ENCODE measurements around the gene EHMT1. TPM values are rescaled to one million over a fixed set of nuclear protein-coding genes. Genes with fewer than 3 reads are reported as not detected.

The EHMT1 gene
- total RNA-seq, 2 donors from 2014 or later: 56.2 to 97.9 TPM

DNA sequence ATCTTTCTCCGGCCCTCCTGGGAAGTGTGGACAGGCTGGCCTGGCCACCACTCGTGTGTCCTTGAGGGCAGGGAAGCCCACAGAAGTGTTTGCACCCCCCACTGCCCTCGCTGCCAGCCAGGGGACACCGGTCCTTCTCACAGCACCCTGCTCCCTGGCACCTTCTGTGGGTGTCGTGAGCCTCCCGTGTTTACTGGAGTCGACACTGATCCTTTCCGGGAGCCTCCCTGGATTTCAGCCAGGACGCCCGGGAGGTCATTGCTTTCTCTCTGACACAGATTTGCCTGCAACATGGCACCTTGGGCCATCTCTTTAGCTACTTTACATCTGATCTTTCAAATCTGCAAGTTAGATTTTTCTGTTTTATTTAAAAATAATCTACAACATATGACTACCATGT, 138.3 kb downstream of the EHMT1 start:
- Histone ChIP-seq H3K27ac (no peak overlapping the region), H3K9me3 (no peaks in the 10 kb centered on the region), H3K27me3 (no peaks in the 10 kb centered on the region), H3K4me3 (no peak overlapping the region), H3K36me3 (no peaks in the 10 kb centered on the region), H3K4me1 (no peaks in the 10 kb centered on the region), H3K9ac (ENCODE audit: low read depth in 2 of 2, low read length in 2 of 2) (no peak overlapping the region)
- TF ChIP-seq, protein P1, sequence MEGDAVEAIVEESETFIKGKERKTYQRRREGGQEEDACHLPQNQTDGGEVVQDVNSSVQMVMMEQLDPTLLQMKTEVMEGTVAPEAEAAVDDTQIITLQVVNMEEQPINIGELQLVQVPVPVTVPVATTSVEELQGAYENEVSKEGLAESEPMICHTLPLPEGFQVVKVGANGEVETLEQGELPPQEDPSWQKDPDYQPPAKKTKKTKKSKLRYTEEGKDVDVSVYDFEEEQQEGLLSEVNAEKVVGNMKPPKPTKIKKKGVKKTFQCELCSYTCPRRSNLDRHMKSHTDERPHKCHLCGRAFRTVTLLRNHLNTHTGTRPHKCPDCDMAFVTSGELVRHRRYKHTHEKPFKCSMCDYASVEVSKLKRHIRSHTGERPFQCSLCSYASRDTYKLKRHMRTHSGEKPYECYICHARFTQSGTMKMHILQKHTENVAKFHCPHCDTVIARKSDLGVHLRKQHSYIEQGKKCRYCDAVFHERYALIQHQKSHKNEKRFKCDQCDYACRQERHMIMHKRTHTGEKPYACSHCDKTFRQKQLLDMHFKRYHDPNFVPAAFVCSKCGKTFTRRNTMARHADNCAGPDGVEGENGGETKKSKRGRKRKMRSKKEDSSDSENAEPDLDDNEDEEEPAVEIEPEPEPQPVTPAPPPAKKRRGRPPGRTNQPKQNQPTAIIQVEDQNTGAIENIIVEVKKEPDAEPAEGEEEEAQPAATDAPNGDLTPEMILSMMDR (IDR thresholded peaks at IDR 0.05): no peak
- intact Hi-C loops (cut with DNase I): no loop called here
- DNase-seq: no peak

GRCh38 chr9:137757613-137758029, 138.8 kb downstream of the EHMT1 start:
- no peaks in the 10 kb centered on the region for H3K36me3 ChIP-seq
- intact Hi-C loops (cut with DNase I): no loop called here
- no peaks in the 10 kb centered on the region for H3K9me3 ChIP-seq
- no peak for DNase-seq
- H3K27me3 ChIP-seq: no peaks in the 10 kb centered on the region
- no peak overlapping the region for H3K4me3 ChIP-seq
- TF ChIP-seq, protein P1 (IDR thresholded peaks at IDR 0.05): no peak
- no peak overlapping the region for H3K9ac ChIP-seq (ENCODE audit: low read depth in 2 of 2, low read length in 2 of 2)
- no peak overlapping the region for H3K27ac ChIP-seq
- no peaks in the 10 kb centered on the region for H3K4me1 ChIP-seq

DNA sequence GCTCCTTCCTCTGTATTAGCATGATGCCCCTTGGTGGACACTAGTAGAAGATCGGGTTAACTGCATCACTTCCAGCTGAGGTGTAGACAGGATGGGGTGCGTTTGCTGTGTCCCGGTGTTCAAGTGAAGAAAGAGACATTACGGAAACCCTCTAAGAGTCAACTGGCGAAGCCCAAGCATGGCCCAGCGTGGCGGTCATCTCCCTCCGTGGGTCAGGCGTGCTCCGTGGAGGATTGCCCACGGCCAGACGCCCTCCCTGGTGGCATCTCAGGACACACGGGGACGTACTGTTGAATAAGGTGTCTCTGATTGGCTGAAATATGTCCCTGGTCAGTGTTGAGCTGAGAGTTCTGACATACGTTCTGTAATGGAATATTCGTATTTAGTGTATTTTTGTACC, 139.3 kb downstream of the EHMT1 start:
- H3K36me3 ChIP-seq: no peaks in the 10 kb centered on the region
- H3K27me3 ChIP-seq: no peaks in the 10 kb centered on the region
- no peaks in the 10 kb centered on the region for H3K4me1 ChIP-seq
- no peak overlapping the region for H3K4me3 ChIP-seq
- no peak overlapping the region for H3K27ac ChIP-seq
- intact Hi-C loops (cut with DNase I): no loop called here
- TF ChIP-seq, protein P1 (IDR thresholded peaks at IDR 0.05): no peak
- DNase-seq: no peak
- H3K9me3 ChIP-seq: no peaks in the 10 kb centered on the region
- no peak overlapping the region for H3K9ac ChIP-seq (ENCODE audit: low read depth in 2 of 2, low read length in 2 of 2)

DNA sequence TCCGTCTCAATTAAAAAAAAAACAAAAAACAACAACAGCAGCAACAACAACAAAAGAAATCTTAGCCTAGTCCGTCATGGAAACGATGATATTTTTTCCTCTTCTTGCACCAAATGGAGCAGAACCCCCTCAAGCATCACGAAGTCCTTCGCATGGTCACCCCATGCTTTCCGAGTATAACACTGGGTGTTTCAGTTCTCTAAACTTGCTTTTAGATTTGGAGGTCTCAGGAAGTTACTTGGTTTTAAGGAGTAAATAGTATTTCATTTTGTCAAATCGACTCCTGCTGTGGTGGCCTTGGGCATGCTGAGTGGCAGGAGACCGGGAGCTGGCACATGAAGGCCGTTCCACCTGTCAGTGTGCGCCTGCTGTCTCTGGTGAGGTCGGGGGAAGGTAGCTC, 140.3 kb downstream of the EHMT1 start:
- intact Hi-C loops (cut with DNase I): no loop called here
- Histone ChIP-seq H3K27me3 (no peaks in the 10 kb centered on the region), H3K36me3 (no peaks in the 10 kb centered on the region)

GRCh38 chr9:137759649-137760321, 141.0 kb downstream of the EHMT1 start:
- no peak for DNase-seq
- Histone ChIP-seq H3K9ac (ENCODE audit: low read depth in 2 of 2, low read length in 2 of 2) (no peak overlapping the region), H3K27me3 (no peaks in the 10 kb centered on the region), H3K27ac (no peak overlapping the region), H3K9me3 (no peaks in the 10 kb centered on the region), H3K4me1 (no peaks in the 10 kb centered on the region), H3K4me3 (no peak overlapping the region), H3K36me3 (no peaks in the 10 kb centered on the region)
- TF ChIP-seq, protein P1 (IDR thresholded peaks at IDR 0.05): no peak
- intact Hi-C loops (cut with DNase I): no loop called here

More for the DNA sequence above, 140.3 kb downstream of the EHMT1 start:
- no peaks in the 10 kb centered on the region for H3K4me1 ChIP-seq
- no peaks in the 10 kb centered on the region for H3K9me3 ChIP-seq
- H3K4me3 ChIP-seq: no peak overlapping the region
- TF ChIP-seq, protein P1 (IDR thresholded peaks at IDR 0.05): no peak
- H3K27ac ChIP-seq: no peak overlapping the region
- DNase-seq: no peak
- no peak overlapping the region for H3K9ac ChIP-seq (ENCODE audit: low read depth in 2 of 2, low read length in 2 of 2)

Measured in colonic mucosa (tissue), 4 donors.